HPDE6-E6E7 (cell line): Measurements from ENCODE around the gene CNR2.
"Not testable (repeated sequence)": the region's sequence is repeated elsewhere in the genome, so short reads cannot be mapped to it uniquely, and the experiment has no call there.

ENCODE experiments used
- DNase-seq: peaks from one replicate; pipeline ENCODE4 v3.0.0; 2011; ENCODE audit warnings: missing footprints; ENCODE audit errors: extremely low spot score

CNR2 gene

GRCh38 chr1:23836037-23836436 is 77.1 kb downstream of the CNR2 start:
- DNase-seq = no peak

GRCh38 chr1:23834156-23834555 is 79.0 kb downstream of the CNR2 start:
- not testable (repeated sequence) for DNase-seq

- DNase-seq = no peak
Measured at GRCh38 chr1:23827717-23828116, 85.4 kb downstream of the CNR2 start.

- DNase-seq = not testable (repeated sequence)
Measured at GRCh38 chr1:23826590-23826989, 86.6 kb downstream of the CNR2 start.

GRCh38 chr1:23825762-23826522 is 87.2 kb downstream of the CNR2 start:
- DNase-seq = no peak

- DNase-seq = peak; percentile 89
Measured at GRCh38 chr1:23825076-23825761, 87.9 kb downstream of the CNR2 start, which contains the start of gene HMGCL. HMGCL (minus strand) TSS chr1:23825429; CDS start chr1:23825415, 14 bp downstream.

- DNase-seq = no peak
Measured at GRCh38 chr1:23824711-23825075, 88.5 kb downstream of the CNR2 start.

- no peak for DNase-seq
Measured at GRCh38 chr1:23823767-23824166, 89.4 kb downstream of the CNR2 start.
